ENCODE measurements around the gene MED4.

- TF ChIP-seq CTCF (IDR thresholded peaks at IDR 0.05) (peak; percentile 97 to 98 (median 97)), POLR2A (IDR thresholded peaks at IDR 0.05) (peak; percentile 75)
Observed at GRCh38 chr13:48037346-48038173, 57.3 kb downstream of the MED4 start, which contains the start of gene NUDT15.

Measured in prostate gland (tissue), 2 donors.